Testis (tissue), 3 donors: Measurements from ENCODE around the gene DCAF5. TPM values are rescaled to one million over a fixed set of nuclear protein-coding genes. Genes with fewer than 3 reads are reported as not detected.

Source experiments
- DNase-seq: peaks from one replicate; pipeline ENCODE4 v3.0.0-alpha.2; 2019
- H3K27ac ChIP-seq, 2 donors: fragments of 200-600 bp; sonication (generic); one replicate each; pipeline ENCODE4 v1.5.1; 2019
- H3K27me3 ChIP-seq: fragments of 200-600 bp; sonication (generic); one replicate; pipeline ENCODE4 v1.5.1; 2019
- H3K36me3 ChIP-seq: fragments of 200-600 bp; sonication (generic); one replicate; pipeline ENCODE4 v1.5.1; 2017; ENCODE audit warnings: low read depth; ENCODE audit errors: missing control alignments
- H3K4me1 ChIP-seq: fragments of 200-600 bp; sonication (generic); one replicate; pipeline ENCODE4 v1.5.1; 2019
- H3K4me3 ChIP-seq, 2 donors: fragments of 200-600 bp; sonication (generic); one replicate each; pipeline ENCODE4 v1.5.1; 2017 to 2019
- H3K9me3 ChIP-seq: fragments of 200-600 bp; sonication (generic); one replicate; pipeline ENCODE4 v1.5.1; 2017
- CTCF ChIP-seq, 3 experiments: fragments of 450-650 bp in 2 of 3; fragments of 200-600 bp in 1 of 3; sonication (generic) in 1 of 3; IDR thresholded peaks; one replicate each; pipeline ENCODE4 v1.5.1; 2016 to 2019; ENCODE audit warnings: antibody characterized with exemption in 3 of 3, mild to moderate bottlenecking in 2 of 3, moderate library complexity in 1 of 3
- POLR2A ChIP-seq: fragments of 450-650 bp; IDR thresholded peaks from one replicate; pipeline ENCODE4 v1.6.1; 2017; ENCODE audit warnings: antibody characterized with exemption, mild to moderate bottlenecking, moderate library complexity
- WGBS, 2 donors: methylation state at CpG; one replicate each; pipeline ENCODE4 v1.1.5; 2018; 5-methylcytosine and 5-hydroxymethylcytosine counted together
- intact Hi-C: fragments of 100-400 bp; cut with DNase I; formaldehyde crosslinking; loops from one replicate; pipeline ENCODE4 v1.15.1; 2023; ENCODE audit warnings: low total_unique reads
- polyA plus RNA-seq: library from polyadenylated mRNA; stranded (reverse); fragments of 350-450 nt; fragmentation: Illumina TruSeq; extraction: RNeasy Lipid Tissue Mini Kit (QIAGEN cat#74804); gene quantifications from one replicate; pipeline ENCODE4 v1.2.3, GENCODE V29; 2014; ENCODE audit warnings: low read depth, low replicate concordance; ENCODE audit not compliant: insufficient read depth
- total RNA-seq, 2 donors: library from RNA; depleted of rRNA; stranded (reverse); fragments of >200 nt; gene quantifications; one replicate each; pipeline ENCODE4 v1.2.3, GENCODE V29; 2016

The DCAF5 gene
- total and polyA plus RNA-seq, 3 donors from 2014 or later: 97.7 to 168 (median 129) TPM

GRCh38 chr14:69139743-69140142, 13.2 kb downstream of the DCAF5 start:
- 83 to 84% methylated on average over 7 of the region's 7 CpGs for WGBS, 2 donors
- TF ChIP-seq CTCF (IDR thresholded peaks at IDR 0.05) (no peak), POLR2A (no peak)

GRCh38 chr14:69137843-69138535, 14.9 kb downstream of the DCAF5 start:
- no peaks in the 10 kb centered on the region for H3K4me1 ChIP-seq
- no peaks in the 10 kb centered on the region for H3K27me3 ChIP-seq
- H3K36me3 ChIP-seq: no peaks in the 10 kb centered on the region
- no peak for TF ChIP-seq POLR2A
- TF ChIP-seq CTCF (IDR thresholded peaks at IDR 0.05): no peak
- no peak overlapping the region for H3K4me3 ChIP-seq
- H3K27ac ChIP-seq: no peak overlapping the region
- DNase-seq: no peak
- intact Hi-C loops: no loop called here
- WGBS, 2 donors: 59 to 62% methylated on average over 2 of the region's 2 CpGs
- no peaks in the 10 kb centered on the region for H3K9me3 ChIP-seq

More at GRCh38 chr14:69139743-69140142, 13.2 kb downstream of the DCAF5 start:
- Histone ChIP-seq H3K27ac (no peak overlapping the region), H3K4me1 (no peaks in the 10 kb centered on the region), H3K36me3 (no peaks in the 10 kb centered on the region), H3K4me3 (no peak overlapping the region), H3K27me3 (no peaks in the 10 kb centered on the region), H3K9me3 (no peaks in the 10 kb centered on the region)
- no peak for DNase-seq
- intact Hi-C loops: no loop called here

- no peak for TF ChIP-seq CTCF (IDR thresholded peaks at IDR 0.05)
- no peak for TF ChIP-seq POLR2A
- WGBS, 2 donors: 93 to 95% methylated on average over 1 of the region's 1 CpG
- intact Hi-C loops: no loop called here
- DNase-seq: no peak
- Histone ChIP-seq H3K36me3 (no peaks in the 10 kb centered on the region), H3K4me3 (no peak overlapping the region), H3K4me1 (no peaks in the 10 kb centered on the region), H3K27me3 (no peaks in the 10 kb centered on the region), H3K27ac (no peak overlapping the region), H3K9me3 (no peaks in the 10 kb centered on the region)
These were observed 15.5 kb downstream of the DCAF5 start for GRCh38 chr14:69137416-69137815.

GRCh38 chr14:69135133-69135532, 17.8 kb downstream of the DCAF5 start:
- intact Hi-C loops: no loop called here

More at GRCh38 chr14:69135133-69135532, 17.8 kb downstream of the DCAF5 start:
- H3K9me3 ChIP-seq: no peaks in the 10 kb centered on the region
- H3K36me3 ChIP-seq: no peaks in the 10 kb centered on the region
- no peak overlapping the region for H3K4me3 ChIP-seq
- TF ChIP-seq POLR2A: no peak
- no peak for TF ChIP-seq CTCF (IDR thresholded peaks at IDR 0.05)
- no peaks in the 10 kb centered on the region for H3K27me3 ChIP-seq
- WGBS, 2 donors: 77 to 83% methylated on average over 4 of the region's 4 CpGs
- no peak for DNase-seq
- H3K4me1 ChIP-seq: peaks cover 1% of the 10 kb centered on the region
- no peak overlapping the region for H3K27ac ChIP-seq
